ENCODE measurements around the gene SERINC2. TPM values are rescaled to one million over a fixed set of nuclear protein-coding genes. Genes with fewer than 3 reads are reported as not detected.
"Not testable (repeated sequence)": the region's sequence is repeated elsewhere in the genome, so short reads cannot be mapped to it uniquely, and the experiment has no call there.

The SERINC2 gene
- total RNA-seq, 2 donors from 2014 or later, result 0.70 to 3.8 TPM

DNA sequence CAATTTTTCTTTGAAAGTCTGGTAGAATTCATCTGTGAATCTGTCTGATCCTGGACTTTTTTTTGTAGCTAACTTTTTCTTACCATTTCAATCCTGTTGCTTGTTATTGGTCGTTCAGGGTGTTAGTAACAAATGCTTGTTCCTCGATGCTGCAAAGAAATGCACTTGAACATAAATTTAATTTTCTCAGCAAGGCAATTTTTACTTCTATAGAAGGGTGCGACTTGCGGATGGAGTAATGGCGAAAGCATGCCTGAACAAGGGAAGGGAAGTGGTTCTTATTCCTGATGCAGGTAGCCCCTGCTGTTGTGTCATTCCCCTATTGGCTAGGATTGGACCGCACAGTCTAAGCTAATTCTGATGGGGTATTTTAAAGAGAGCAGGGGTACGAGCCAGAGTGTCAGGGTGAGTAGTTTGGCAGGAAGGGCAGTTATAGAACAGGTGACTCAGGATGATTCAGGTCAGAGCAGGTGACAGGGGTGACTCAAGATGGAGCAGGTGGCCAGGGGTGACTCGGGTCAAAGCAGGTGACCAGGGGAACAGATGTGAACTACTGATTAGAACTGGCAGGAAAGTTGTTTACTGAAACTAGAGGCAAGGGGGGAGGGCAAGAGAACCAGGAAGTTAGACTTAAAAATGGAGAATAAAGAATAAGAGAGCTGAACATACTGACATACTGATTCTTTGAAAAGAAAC lies 40.5 kb downstream of the SERINC2 start:
- H3K9me3 ChIP-seq, result peaks cover 9 to 45% of the 10 kb centered on the region in 2 donors
- no peaks in the 10 kb centered on the region for H3K27me3 ChIP-seq

DNA sequence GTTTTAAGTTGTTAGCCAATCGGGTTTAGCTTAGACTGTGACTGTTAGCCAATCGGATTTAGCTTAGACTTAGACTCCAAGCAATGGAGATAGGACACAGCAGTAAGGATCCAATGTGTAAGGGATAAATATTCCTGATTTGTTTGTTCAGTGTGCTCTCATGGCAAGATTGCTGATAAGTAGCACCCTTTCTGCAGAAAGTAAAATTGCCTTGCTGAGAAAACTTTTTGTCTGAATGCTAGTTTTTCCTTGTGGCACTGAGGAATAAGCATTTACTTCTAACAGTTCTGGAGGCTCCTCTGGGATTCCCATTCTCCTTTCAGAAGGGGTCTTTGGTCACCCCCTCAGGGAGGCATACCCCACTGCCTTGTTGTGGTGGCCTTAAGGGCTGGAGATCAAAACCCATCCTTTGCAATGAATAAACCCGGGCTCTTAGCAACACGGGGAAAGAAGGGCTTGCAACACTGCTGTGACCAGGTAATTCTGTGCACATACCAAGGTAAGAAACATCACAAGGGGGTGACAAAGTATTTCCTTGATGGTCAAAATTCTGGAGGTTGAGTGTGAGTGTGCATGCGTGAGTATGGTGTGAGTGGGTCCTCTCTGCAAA lies 45.4 kb downstream of the SERINC2 start:
- peaks cover 15 to 37% of the 10 kb centered on the region in 2 donors for H3K9me3 ChIP-seq
- DNase-seq (ENCODE audit: low spot score), result no peak
- H3K4me1 ChIP-seq, result no peaks in the 10 kb centered on the region
- no peak overlapping the region for H3K27ac ChIP-seq
- TF ChIP-seq, protein P1, sequence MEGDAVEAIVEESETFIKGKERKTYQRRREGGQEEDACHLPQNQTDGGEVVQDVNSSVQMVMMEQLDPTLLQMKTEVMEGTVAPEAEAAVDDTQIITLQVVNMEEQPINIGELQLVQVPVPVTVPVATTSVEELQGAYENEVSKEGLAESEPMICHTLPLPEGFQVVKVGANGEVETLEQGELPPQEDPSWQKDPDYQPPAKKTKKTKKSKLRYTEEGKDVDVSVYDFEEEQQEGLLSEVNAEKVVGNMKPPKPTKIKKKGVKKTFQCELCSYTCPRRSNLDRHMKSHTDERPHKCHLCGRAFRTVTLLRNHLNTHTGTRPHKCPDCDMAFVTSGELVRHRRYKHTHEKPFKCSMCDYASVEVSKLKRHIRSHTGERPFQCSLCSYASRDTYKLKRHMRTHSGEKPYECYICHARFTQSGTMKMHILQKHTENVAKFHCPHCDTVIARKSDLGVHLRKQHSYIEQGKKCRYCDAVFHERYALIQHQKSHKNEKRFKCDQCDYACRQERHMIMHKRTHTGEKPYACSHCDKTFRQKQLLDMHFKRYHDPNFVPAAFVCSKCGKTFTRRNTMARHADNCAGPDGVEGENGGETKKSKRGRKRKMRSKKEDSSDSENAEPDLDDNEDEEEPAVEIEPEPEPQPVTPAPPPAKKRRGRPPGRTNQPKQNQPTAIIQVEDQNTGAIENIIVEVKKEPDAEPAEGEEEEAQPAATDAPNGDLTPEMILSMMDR (IDR thresholded peaks at IDR 0.05), result no peak
- H3K36me3 ChIP-seq, result no peaks in the 10 kb centered on the region
- H3K4me3 ChIP-seq, result no peak overlapping the region
- H3K27me3 ChIP-seq, result no peaks in the 10 kb centered on the region

More for the DNA sequence above, 40.5 kb downstream of the SERINC2 start:
- Histone ChIP-seq H3K4me1 (no peaks in the 10 kb centered on the region), H3K36me3 (no peaks in the 10 kb centered on the region), H3K27ac (no peak overlapping the region), H3K4me3 (no peak overlapping the region)
- TF ChIP-seq, protein P1 (IDR thresholded peaks at IDR 0.05), result no peak
- DNase-seq (ENCODE audit: low spot score), result no peak

- DNase-seq (ENCODE audit: low spot score), result no peak
- Histone ChIP-seq H3K36me3 (no peaks in the 10 kb centered on the region), H3K9me3 (peaks cover 15 to 35% of the 10 kb centered on the region in 2 donors), H3K4me1 (no peaks in the 10 kb centered on the region), H3K4me3 (no peak overlapping the region), H3K27me3 (no peaks in the 10 kb centered on the region), H3K27ac (no peak overlapping the region)
- TF ChIP-seq, protein P1 (IDR thresholded peaks at IDR 0.05), result no peak
Measured at GRCh38 chr1:31460027-31460426, 47.0 kb downstream of the SERINC2 start.

GRCh38 chr1:31467005-31467674 lies 54.1 kb downstream of the SERINC2 start:
- TF ChIP-seq, protein P1 (IDR thresholded peaks at IDR 0.05), result no peak
- Histone ChIP-seq H3K4me3 (no peak overlapping the region), H3K27me3 (no peaks in the 10 kb centered on the region), H3K4me1 (no peaks in the 10 kb centered on the region), H3K27ac (no peak overlapping the region), H3K9me3 (peaks cover 8 to 15% of the 10 kb centered on the region in 2 donors), H3K36me3 (no peaks in the 10 kb centered on the region)
- no peak for DNase-seq (ENCODE audit: low spot score)

DNA sequence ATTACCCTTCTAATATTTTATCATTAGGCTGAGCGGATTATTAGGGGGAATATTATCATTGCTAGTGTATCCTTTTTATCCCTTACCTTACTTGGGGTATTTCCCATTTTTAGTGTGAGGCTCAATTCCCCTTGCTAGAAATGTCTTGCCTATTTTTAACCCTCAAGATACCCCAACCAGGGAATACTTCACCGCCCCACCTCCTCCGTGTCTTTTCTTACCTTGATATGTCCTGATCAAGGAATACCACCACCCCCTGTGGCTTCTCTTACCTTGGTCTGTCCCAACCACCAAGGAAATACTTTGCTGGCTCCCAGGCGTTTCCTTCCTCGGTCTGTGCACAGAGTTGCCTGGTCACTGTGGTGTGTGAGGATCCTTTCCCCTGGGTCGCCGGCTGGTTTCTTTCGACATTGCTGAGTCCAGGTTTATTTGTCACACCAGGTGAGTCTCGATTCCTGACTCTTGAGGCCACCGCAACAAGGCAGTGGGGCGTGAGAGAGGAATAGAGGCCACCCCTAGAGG lies 57.8 kb downstream of the SERINC2 start:
- DNase-seq (ENCODE audit: low spot score), result no peak
- TF ChIP-seq, protein P1 (IDR thresholded peaks at IDR 0.05), result no peak
- Histone ChIP-seq H3K27ac (no peak overlapping the region), H3K4me3 (no peak overlapping the region), H3K9me3 (peaks cover 8 to 15% of the 10 kb centered on the region in 2 donors), H3K4me1 (no peaks in the 10 kb centered on the region), H3K36me3 (no peaks in the 10 kb centered on the region), H3K27me3 (no peaks in the 10 kb centered on the region)

DNA sequence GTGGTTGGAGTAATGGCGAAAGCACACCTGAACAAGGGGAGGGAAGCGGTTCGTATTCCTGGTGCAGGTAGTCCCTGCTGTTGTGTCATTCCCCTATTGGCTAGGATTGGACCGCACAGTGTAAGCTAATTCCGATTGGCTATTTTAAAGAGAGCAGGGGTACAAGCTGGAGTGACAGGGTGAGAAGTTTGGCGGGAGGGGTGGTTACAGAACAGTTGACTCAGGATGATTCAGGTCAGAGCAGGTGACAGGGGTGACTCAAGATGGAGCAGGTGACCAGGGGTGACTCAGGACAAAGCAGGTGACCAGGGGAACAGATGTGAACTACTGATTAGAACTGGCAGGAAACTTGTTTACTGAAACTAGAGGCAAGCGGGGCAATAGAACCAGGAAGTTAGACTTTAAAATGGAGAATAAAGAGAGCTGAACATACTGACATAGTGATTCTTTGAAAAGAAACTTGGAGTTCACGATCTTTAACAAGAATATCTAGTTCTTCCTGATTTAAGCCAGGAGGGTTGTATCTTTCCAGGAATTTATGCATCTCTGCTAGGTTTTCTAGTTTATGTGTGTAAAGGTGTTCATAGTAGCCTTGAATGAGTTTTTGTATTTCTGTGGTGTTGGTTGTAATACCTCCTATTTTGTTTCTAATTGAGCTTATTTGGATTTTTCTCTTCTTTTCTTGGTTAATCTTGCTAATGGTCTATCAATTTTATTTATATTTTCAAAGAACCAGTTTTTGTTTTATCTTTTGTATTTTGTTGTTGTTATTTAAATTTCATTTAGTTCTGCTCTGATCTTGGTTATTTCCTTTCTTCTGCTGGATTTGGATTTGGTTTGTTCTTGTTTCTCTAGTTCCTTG lies 58.7 kb downstream of the SERINC2 start:
- H3K4me1 ChIP-seq, H3K4me3 ChIP-seq, H3K27ac ChIP-seq: not testable (repeated sequence)

DNA sequence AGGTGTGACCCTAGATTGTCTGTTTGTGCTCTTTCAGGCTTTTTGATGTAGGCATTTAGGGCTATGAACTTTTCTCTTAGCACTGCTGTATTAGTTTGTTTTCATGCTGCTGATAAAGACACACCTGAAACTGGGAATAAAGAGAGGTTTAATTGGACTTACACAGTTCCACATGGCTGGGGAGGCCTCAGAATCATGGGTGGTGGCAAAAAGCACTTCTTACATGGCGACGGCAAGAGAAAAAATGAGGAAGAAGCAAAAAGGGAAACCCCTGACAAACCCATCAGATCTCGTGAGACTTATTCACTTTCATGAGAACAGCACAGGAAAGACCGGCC lies 59.3 kb downstream of the SERINC2 start:
- H3K27me3 ChIP-seq; H3K27ac ChIP-seq; H3K36me3 ChIP-seq; DNase-seq (ENCODE audit: low spot score); H3K4me3 ChIP-seq; H3K9me3 ChIP-seq; H3K4me1 ChIP-seq: not testable (repeated sequence)

More for the DNA sequence above, 58.7 kb downstream of the SERINC2 start:
- H3K27me3 ChIP-seq; DNase-seq (ENCODE audit: low spot score); H3K36me3 ChIP-seq: not testable (repeated sequence)
- peaks cover 8 to 15% of the 10 kb centered on the region in 2 donors for H3K9me3 ChIP-seq

DNA sequence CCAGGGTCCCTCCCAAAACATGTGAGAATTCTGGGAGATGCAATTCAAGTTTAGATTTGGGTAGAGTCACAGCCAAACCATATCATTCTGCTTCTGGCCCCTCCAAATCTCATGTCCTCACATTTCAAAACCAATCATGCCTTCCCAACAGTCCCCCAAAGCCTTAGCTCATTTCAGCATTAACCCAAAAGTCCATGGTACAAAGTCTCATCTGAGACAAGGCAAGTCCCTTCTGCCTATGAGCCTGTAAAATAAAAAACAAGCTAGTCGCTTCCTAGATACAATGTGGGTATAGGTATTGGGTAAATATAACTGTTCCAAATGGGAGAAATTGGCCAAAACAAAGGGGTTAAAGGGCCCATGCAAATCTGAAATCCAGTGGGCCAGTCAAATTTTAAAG lies 59.7 kb downstream of the SERINC2 start:
- not testable (repeated sequence) for H3K36me3 ChIP-seq; H3K9me3 ChIP-seq; H3K27ac ChIP-seq; DNase-seq (ENCODE audit: low spot score); H3K27me3 ChIP-seq; H3K4me3 ChIP-seq; H3K4me1 ChIP-seq

Data from right atrium auricular region (tissue), 2 donors.